A549 (cell line): ENCODE data around the gene VAMP5.

ENCODE experiments used
- CEBPB ChIP-seq, 2 experiments: fragments of >200 bp in 1 of 2; sonication (Bioruptor Twin) in 1 of 2; formaldehyde crosslinking in 1 of 2; IDR thresholded peaks; 2 replicates each; pipeline ENCODE4 v1.6.1; 2012 to 2016
- EP300 ChIP-seq, 2 experiments: fragments of >200 bp; sonication (Bioruptor Twin); formaldehyde crosslinking; IDR thresholded peaks; 2 replicates in 1 of 2; 3 replicates in 1 of 2; pipeline ENCODE4 v1.6.1; 2016 to 2017
- HDAC2 ChIP-seq: fragments of 200-600 bp; sonication (generic); IDR thresholded peaks from 2 replicates; pipeline ENCODE4 v1.6.1; 2016
- KDM1A ChIP-seq: fragments of 200-600 bp; sonication (generic); IDR thresholded peaks from 2 replicates; pipeline ENCODE4 v1.6.1; 2016; ENCODE audit warnings: low read depth, mild to moderate bottlenecking
- MAX ChIP-seq: IDR thresholded peaks from 2 replicates; pipeline ENCODE4 v1.6.1; 2012
- MAZ ChIP-seq: fragments of 150-350 bp; IDR thresholded peaks from 2 replicates; pipeline ENCODE4 v1.6.1; 2014; ENCODE audit warnings: antibody characterized with exemption, low read depth, low read length, borderline replicate concordance
- MYC ChIP-seq: IDR thresholded peaks from 2 replicates; pipeline ENCODE4 v1.6.1; 2012; ENCODE audit warnings: mild to moderate bottlenecking, inconsistent platforms, low read length, improper control_type of control experiment, borderline replicate concordance
- POLR2A ChIP-seq: IDR thresholded peaks from 2 replicates; pipeline ENCODE4 v1.6.1; 2012; ENCODE audit warnings: mild to moderate bottlenecking, low read length
- RAD21 ChIP-seq, 2 experiments: fragments of >200 bp in 1 of 2; sonication (Bioruptor Twin) in 1 of 2; formaldehyde crosslinking in 1 of 2; IDR thresholded peaks in 1 of 2; conservative IDR thresholded peaks in 1 of 2; 2 replicates in 1 of 2; 3 replicates in 1 of 2; pipeline ENCODE4 v1.6.1; 2012 to 2018; ENCODE audit warnings: inconsistent platforms in 1 of 2
- RCOR1 ChIP-seq: fragments of 150-350 bp; IDR thresholded peaks from 2 replicates; pipeline ENCODE4 v1.6.1; 2014; ENCODE audit warnings: antibody characterized with exemption, low read length, low read depth
- RFX5 ChIP-seq: fragments of 450-650 bp; IDR thresholded peaks from 2 replicates; pipeline ENCODE4 v1.7.1; 2014; ENCODE audit warnings: antibody characterized with exemption, mild to moderate bottlenecking, moderate library complexity
- SMC3 ChIP-seq: fragments of >200 bp; sonication (Bioruptor Twin); formaldehyde crosslinking; IDR thresholded peaks from 3 replicates; pipeline ENCODE4 v1.6.1; 2018; ENCODE audit warnings: inconsistent platforms
- TF ChIP-seq, protein P1 (sequence below): fragments of >200 bp; sonication (Bioruptor Twin); formaldehyde crosslinking; IDR thresholded peaks from 3 replicates; pipeline ENCODE4 v1.5.1; 2016

- TF ChIP-seq, protein P1, sequence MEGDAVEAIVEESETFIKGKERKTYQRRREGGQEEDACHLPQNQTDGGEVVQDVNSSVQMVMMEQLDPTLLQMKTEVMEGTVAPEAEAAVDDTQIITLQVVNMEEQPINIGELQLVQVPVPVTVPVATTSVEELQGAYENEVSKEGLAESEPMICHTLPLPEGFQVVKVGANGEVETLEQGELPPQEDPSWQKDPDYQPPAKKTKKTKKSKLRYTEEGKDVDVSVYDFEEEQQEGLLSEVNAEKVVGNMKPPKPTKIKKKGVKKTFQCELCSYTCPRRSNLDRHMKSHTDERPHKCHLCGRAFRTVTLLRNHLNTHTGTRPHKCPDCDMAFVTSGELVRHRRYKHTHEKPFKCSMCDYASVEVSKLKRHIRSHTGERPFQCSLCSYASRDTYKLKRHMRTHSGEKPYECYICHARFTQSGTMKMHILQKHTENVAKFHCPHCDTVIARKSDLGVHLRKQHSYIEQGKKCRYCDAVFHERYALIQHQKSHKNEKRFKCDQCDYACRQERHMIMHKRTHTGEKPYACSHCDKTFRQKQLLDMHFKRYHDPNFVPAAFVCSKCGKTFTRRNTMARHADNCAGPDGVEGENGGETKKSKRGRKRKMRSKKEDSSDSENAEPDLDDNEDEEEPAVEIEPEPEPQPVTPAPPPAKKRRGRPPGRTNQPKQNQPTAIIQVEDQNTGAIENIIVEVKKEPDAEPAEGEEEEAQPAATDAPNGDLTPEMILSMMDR, result no peak
- TF ChIP-seq CEBPB (IDR thresholded peaks at IDR 0.05), result no peak
- TF ChIP-seq RFX5, result no peak
- no peak for TF ChIP-seq POLR2A
- no peak for TF ChIP-seq EP300 (IDR thresholded peaks at IDR 0.05)
- no peak for TF ChIP-seq MYC
- no peak for TF ChIP-seq SMC3
- no peak for TF ChIP-seq MAX
- TF ChIP-seq MAZ, result no peak
- TF ChIP-seq RAD21 (conservative IDR thresholded peaks at IDR 0.05 in 1 of 2, IDR thresholded peaks at IDR 0.05 in 1 of 2), result no peak
- TF ChIP-seq KDM1A, result no peak
- TF ChIP-seq HDAC2, result no peak
- no peak for TF ChIP-seq RCOR1
These were observed 6.0 kb downstream of the VAMP5 start for GRCh38 chr2:85589982-85590791.
